Hindlimb muscle (tissue), 1 donor: ENCODE data around the gene PITPNC1. TPM values are rescaled to one million over a fixed set of nuclear protein-coding genes. Genes with fewer than 3 reads are reported as not detected.
"Not testable (repeated sequence)": the region's sequence is repeated elsewhere in the genome, so short reads cannot be mapped to it uniquely, and the experiment has no call there.

Source experiments
- DNase-seq: peaks from one replicate; pipeline ENCODE4 v3.0.0-alpha.2; 2013
- polyA plus RNA-seq: library from polyadenylated mRNA; unstranded; fragments of 120-200 nt; gene quantifications from one replicate; pipeline ENCODE4 v1.2.1, GENCODE V29; 2013; ENCODE audit not compliant: insufficient read length

The PITPNC1 gene
- polyA plus RNA-seq, 1 donor = 8.8 TPM

GRCh38 chr17:67467500-67468455 is 90.7 kb downstream of the PITPNC1 start:
- DNase-seq = no peak

DNA sequence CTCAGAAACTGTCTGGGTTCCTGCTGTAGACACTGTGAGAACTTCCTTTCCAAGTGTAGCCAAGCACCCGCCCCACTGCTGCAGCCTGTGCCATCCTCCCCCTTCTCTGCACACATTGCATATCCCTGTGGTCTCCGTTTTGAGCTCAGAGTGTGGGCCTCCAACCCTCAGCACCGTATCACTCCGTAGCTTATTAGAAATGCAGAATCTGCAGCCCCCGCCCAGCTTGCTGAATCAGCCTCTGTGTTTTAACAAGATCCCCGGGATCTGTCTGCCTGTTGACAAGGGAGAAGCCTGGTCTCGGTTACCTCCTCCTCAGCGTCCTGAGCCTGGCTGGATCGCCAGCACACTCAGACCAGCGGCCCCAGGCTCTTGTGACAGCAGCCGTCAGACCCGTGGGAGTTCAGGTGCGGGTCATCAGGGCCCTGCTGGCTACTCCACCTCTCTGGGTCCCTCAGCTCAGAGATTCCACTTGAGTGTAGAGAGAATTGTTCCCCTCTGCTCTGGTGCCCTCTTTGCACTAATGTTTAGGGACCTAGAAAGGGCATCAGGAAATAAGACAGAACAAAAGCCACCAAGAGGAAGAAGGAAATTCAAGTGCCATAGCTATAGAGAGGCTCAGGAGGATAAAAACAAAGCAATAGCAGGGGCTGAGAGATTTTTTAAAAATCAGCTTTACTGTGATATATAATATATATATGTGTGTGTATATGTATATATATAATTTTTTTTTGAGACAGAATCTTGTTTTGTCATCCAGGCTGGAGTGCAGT is 92.3 kb downstream of the PITPNC1 start:
- no peak for DNase-seq

DNA sequence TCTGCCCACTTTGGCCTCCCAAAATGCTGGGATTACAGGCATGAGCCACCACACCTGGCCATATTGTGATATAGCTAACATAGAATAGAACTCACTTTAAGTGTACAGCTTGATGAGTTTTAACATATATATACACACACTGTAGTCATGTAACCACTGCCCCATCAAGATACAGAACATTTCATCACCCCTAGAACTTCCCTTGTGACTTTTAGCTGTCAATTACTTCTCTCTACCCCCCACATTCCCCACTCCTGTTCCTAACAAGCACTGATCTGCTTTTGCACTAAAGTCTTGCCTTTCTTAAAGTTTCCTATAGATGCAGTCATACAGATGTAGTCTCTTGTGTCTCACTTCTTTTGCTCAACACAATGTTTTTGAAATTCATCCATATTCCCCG is 93.1 kb downstream of the PITPNC1 start:
- DNase-seq = no peak

DNA sequence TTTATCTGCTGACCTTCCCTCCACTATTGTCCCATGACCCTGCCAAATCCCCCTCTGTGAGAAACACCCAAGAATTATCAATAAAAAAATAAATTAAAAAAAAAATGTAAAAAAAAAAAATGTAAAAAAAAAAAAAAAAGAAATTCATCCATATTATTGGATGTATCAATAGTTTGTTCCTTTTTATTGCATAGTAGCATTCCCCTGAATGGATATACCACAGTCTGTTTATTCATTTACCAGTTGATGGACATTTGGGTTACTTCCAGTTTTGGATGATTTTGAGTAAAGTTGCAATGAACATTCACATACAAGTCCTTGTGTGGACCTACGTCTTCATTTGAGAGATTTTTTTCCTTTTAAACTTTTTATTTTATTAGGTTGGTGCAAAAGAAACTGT is 94.0 kb downstream of the PITPNC1 start:
- no peak for DNase-seq

GRCh38 chr17:67472606-67473005 is 95.5 kb downstream of the PITPNC1 start:
- not testable (repeated sequence) for DNase-seq

DNA sequence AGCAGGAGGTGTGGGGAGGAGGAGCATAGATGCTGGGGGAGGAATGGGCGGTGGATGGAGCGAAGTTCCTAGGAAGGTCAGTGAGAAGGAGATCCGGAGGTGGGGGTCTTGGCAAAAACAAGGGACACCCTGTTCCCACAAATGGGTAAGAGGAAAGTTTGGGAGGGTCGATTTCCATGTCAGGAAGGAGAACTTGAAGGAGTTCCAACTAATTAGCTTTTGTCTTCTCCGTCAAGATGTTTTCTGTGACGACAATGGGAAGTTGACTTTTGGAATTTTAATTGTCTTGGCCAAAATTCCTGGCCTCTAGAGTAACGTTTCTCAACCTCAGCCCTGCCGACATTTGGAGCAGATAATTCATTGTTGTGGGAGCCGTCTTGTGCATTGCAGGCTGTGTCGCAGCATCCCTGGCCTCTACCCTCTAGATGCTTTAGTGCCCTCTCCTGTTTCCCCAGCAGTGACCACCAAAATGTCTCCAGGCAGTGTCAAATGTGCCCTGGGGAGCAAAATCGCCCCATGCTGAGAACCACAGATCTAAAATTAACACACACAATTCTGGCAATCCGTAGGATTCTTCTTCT is 97.1 kb downstream of the PITPNC1 start:
- peak; percentile 36 for DNase-seq

DNA sequence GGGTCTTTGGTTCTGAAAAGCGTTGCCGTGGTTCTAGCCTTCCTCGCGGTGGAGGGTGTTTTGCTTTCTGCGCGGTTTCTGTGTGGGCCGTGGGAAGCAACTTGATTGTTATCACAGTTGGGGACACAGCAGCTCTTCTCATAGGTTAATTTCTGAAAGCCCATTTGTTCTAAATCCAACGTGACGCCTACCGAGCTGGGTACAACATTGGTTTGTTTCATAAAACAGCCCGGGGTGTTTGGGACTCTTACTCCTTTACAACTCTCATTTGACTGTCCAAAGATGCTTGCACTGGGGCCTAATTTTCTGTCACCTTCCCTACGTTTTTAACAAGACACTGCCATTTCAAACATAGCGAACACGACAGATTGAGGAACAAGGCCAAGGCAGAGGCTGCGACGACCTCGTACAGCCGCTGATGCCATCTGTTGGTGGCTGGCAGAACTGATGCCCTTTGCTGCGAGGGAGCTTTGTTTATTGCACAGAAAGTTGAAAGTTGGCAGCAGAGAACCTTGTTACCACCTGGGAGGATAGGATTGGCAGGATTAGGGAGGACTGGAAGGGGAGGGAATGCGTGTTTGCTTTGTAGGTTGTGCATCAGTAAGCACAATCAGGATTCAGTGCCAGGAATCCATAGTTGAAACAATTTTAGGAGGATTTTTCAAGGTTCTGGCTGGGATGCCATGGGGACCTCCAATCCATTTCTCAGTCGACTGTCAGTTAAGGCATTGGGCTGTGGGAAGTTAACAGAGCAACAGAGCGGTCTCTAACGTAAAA is 98.3 kb downstream of the PITPNC1 start:
- DNase-seq = peak; percentile 59

DNA sequence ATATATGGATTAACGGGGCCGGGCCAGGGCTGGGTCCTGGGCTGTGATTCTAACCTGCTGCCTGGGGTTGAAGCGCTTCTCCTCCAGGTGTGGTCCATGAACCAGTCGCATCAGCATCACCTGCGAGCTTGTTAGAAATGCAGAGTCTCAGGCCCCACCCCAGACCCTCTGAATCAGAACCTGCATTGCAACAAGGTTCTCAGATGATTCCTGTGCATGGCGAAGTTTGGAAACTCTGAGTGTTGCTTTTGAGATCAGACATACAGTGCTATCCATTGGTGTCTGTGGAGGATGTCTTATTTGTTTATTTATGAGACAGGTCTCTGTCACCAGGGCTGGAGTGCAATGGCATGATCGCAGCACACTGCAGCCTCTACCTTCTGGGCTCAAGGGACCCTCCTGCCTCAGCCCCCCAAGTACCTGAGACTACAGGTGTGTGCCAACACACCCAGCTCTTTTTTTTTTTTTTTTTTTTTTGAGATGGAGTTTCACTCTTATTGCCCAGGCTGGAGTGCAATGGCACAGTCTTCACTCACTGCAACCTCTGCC is 99.8 kb downstream of the PITPNC1 start:
- DNase-seq = no peak

DNA sequence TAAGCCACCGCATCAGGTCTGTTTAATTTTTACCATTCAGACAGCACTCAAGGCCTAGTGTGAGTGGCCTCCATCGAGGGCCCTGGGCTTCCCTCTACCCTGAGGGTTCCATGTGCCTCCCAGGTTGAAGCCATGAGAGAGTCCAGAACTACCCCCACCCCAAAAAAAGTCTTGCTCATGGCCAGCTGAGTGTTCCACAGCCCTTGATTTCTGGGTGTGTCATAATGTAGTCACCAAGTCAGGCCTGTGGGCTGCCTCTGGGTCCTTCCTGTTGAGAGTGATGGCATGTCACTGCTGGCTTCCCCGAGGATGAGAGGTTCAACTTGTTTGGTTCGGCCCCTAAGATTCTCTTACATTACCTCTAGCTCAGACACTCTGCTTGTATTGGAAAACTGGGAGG is 100.6 kb downstream of the PITPNC1 start:
- DNase-seq = no peak

DNA sequence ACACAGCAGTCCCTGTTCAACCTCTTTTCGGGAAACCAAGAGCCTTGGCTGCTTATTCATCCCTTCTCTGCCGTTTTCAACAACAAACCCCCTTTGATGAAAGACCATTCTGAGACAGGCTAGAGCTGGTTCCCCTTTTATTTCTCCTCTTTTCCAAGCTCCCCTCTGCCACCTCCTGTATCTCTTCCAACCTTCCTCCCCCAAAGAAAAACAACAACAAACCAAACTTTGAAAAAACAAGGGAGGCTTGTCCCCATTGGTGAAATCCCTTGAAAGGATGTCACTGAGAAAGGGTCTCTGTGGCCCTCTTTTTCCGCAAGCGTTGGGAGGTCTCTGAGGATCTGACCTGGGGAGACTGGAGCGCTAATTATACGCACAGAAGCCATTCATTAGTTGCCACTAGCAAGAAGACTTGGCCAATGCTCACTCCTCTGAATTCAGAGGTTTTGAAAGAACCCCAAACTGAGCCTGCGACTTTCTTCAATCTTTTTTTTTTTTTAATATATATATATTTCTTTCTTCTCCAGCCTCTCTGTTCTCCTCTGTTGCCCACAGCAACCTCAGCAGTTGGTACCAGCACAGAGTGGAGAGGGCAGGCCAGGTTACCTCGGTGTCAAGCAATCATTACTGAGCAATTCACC is 101.4 kb downstream of the PITPNC1 start:
- no peak for DNase-seq

GRCh38 chr17:67479148-67479547 is 102.1 kb downstream of the PITPNC1 start:
- no peak for DNase-seq

GRCh38 chr17:67480959-67481358 is 103.9 kb downstream of the PITPNC1 start:
- not testable (repeated sequence) for DNase-seq

GRCh38 chr17:67481808-67482207 is 104.7 kb downstream of the PITPNC1 start:
- no peak for DNase-seq

GRCh38 chr17:67482764-67483163 is 105.7 kb downstream of the PITPNC1 start:
- DNase-seq = no peak

DNA sequence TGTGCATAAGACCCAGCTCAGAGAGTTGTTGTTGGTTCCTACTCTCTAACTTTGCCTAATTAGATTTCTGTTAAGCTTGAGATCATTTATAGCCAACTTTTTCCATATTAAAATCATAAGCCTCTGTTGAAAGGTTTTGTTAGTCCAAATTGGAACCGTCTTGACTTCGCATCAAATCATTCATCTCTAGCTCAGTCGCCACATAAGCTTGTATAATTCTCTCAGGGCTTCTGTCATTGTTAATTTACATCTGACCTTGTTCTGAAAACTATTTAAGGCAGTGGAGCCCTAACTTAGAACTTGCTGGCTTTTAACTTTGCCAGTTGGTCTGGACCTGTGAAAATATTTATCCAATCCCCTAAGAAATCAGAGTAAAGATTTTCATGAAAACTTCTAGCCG is 107.2 kb downstream of the PITPNC1 start:
- DNase-seq = no peak

DNA sequence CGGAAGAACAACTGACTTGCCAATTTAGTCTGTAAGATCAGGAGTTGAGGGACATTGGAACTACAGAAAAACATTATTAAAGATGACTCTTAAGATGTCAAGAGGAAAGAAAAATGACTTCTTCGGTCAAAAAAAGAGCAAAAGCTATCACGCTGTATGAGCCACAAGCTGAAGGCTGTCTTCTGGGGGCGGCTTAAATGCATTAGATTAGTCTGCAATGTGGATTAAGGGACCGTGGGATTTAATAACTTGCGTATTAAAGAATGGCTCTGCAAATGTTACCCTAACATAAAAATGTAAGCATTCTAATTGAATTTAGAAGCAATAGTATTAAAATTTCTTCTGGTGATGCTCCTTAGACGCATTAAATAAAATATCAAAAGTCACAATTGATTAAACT is 108.6 kb downstream of the PITPNC1 start:
- DNase-seq = no peak

- DNase-seq = no peak
Observed at GRCh38 chr17:67487506-67487905, 110.4 kb downstream of the PITPNC1 start.

- no peak for DNase-seq
Observed at GRCh38 chr17:67488161-67488560, 111.1 kb downstream of the PITPNC1 start.

GRCh38 chr17:67488768-67489167 is 111.7 kb downstream of the PITPNC1 start:
- no peak for DNase-seq

- DNase-seq = no peak
Observed at GRCh38 chr17:67489273-67489672, 112.2 kb downstream of the PITPNC1 start.

- no peak for DNase-seq
Observed at GRCh38 chr17:67490471-67490870, 113.4 kb downstream of the PITPNC1 start.
